Thyroid gland (tissue), 4 donors: Measurements from ENCODE around the gene SLC15A5. TPM values are rescaled to one million over a fixed set of nuclear protein-coding genes. Genes with fewer than 3 reads are reported as not detected.

ENCODE experiments used
- DNase-seq, 2 donors: peaks; one replicate each; pipeline ENCODE4 v3.0.0-alpha.2; 2019
- H3K27ac ChIP-seq, 3 donors: fragments of 200-600 bp; sonication (generic); 1 replicate in 2 of 3; 2 replicates in 1 of 3; pipeline ENCODE4 v1.5.1; 2016 to 2019; ENCODE audit warnings: mild to moderate bottlenecking in 1 of 3, moderate library complexity in 1 of 3
- H3K27me3 ChIP-seq: fragments of 200-600 bp; sonication (generic); one replicate; pipeline ENCODE4 v1.5.1; 2019
- H3K36me3 ChIP-seq, 2 donors: fragments of 200-600 bp; sonication (generic); one replicate each; pipeline ENCODE4 v1.5.1; 2016 to 2019
- H3K4me1 ChIP-seq, 2 donors: fragments of 200-600 bp; sonication (generic); one replicate each; pipeline ENCODE4 v1.5.1; 2017 to 2019
- H3K4me3 ChIP-seq, 3 donors: fragments of 200-600 bp; sonication (generic); replicated peaks in 1 of 3; 1 replicate in 2 of 3; 2 replicates in 1 of 3; pipeline ENCODE4 v1.5.1; 2016; ENCODE audit warnings: mild to moderate bottlenecking in 1 of 3
- H3K9me3 ChIP-seq: fragments of 200-600 bp; sonication (generic); one replicate; pipeline ENCODE4 v1.5.1; 2017
- CTCF ChIP-seq, 6 experiments: fragments of 200-600 bp in 3 of 6; fragments of 450-650 bp in 3 of 6; sonication (generic) in 3 of 6; IDR thresholded peaks; one replicate each; pipeline ENCODE4 v1.5.1; 2016 to 2019; ENCODE audit warnings: antibody characterized with exemption in 6 of 6, mild to moderate bottlenecking in 2 of 6, inconsistent platforms in 1 of 6, moderate library complexity in 1 of 6
- POLR2A ChIP-seq, 2 donors: fragments of 450-650 bp; IDR thresholded peaks; one replicate each; pipeline ENCODE4 v1.6.1; 2017; ENCODE audit warnings: antibody characterized with exemption in 2 of 2, mild to moderate bottlenecking in 2 of 2, moderate library complexity in 1 of 2
- WGBS, 2 donors: methylation state at CpG; one replicate each; pipeline ENCODE4 v1.1.5; 2017; 5-methylcytosine and 5-hydroxymethylcytosine counted together
- intact Hi-C: fragments of 100-400 bp; cut with DNase I; formaldehyde crosslinking; loops from one replicate; pipeline ENCODE4 v1.15.1; 2023
- total RNA-seq, 4 donors: library from RNA; depleted of rRNA; stranded (reverse); fragments of >200 nt; gene quantifications; one replicate each; pipeline ENCODE4 v1.2.3, GENCODE V29; 2016

SLC15A5 gene
- total RNA-seq, 4 donors from 2014 or later, result not detected

- Histone ChIP-seq H3K4me1 (no peaks in the 10 kb centered on the region), H3K9me3 (no peaks in the 10 kb centered on the region), H3K27me3 (no peaks in the 10 kb centered on the region), H3K36me3 (no peaks in the 10 kb centered on the region), H3K4me3 (no peak overlapping the region), H3K27ac (no peak overlapping the region)
- intact Hi-C loops, result no loop called here
- TF ChIP-seq CTCF (IDR thresholded peaks at IDR 0.05), result no peak
- no peak for TF ChIP-seq POLR2A (IDR thresholded peaks at IDR 0.05)
- no peak for DNase-seq
- 43 to 49% methylated on average over 7 of the region's 7 CpGs for WGBS, 2 donors
Measured at GRCh38 chr12:16183541-16183940, 93.9 kb downstream of the SLC15A5 start.

GRCh38 chr12:16175840-16176239 is 101.6 kb downstream of the SLC15A5 start:
- WGBS, 2 donors, result 74 to 81% methylated on average over 3 of the region's 3 CpGs
- Histone ChIP-seq H3K27me3 (no peaks in the 10 kb centered on the region), H3K36me3 (no peaks in the 10 kb centered on the region), H3K9me3 (no peaks in the 10 kb centered on the region), H3K27ac (no peak overlapping the region), H3K4me3 (no peak overlapping the region), H3K4me1 (no peaks in the 10 kb centered on the region)
- intact Hi-C loops, result no loop called here
- DNase-seq, result no peak
- TF ChIP-seq POLR2A (IDR thresholded peaks at IDR 0.05), result no peak
- no peak for TF ChIP-seq CTCF (IDR thresholded peaks at IDR 0.05)

- DNase-seq, result no peak
- H3K4me1 ChIP-seq, result no peaks in the 10 kb centered on the region
- TF ChIP-seq POLR2A (IDR thresholded peaks at IDR 0.05), result no peak
- TF ChIP-seq CTCF (IDR thresholded peaks at IDR 0.05), result no peak
- H3K9me3 ChIP-seq, result no peaks in the 10 kb centered on the region
- WGBS, 2 donors, result 90 to 92% methylated on average over 4 of the region's 4 CpGs
- no peak overlapping the region for H3K4me3 ChIP-seq
- intact Hi-C loops, result no loop called here
- H3K27me3 ChIP-seq, result no peaks in the 10 kb centered on the region
- no peaks in the 10 kb centered on the region for H3K36me3 ChIP-seq
- no peak overlapping the region for H3K27ac ChIP-seq
Measured at GRCh38 chr12:16174282-16174681, 103.2 kb downstream of the SLC15A5 start.

GRCh38 chr12:16171348-16171747 is 106.1 kb downstream of the SLC15A5 start:
- Histone ChIP-seq H3K27me3 (no peaks in the 10 kb centered on the region), H3K4me3 (no peak overlapping the region), H3K4me1 (no peaks in the 10 kb centered on the region), H3K27ac (no peak overlapping the region), H3K36me3 (no peaks in the 10 kb centered on the region), H3K9me3 (no peaks in the 10 kb centered on the region)
- intact Hi-C loops, result no loop called here
- DNase-seq, result no peak
- 89 to 91% methylated on average over 2 of the region's 2 CpGs for WGBS, 2 donors
- no peak for TF ChIP-seq POLR2A (IDR thresholded peaks at IDR 0.05)
- TF ChIP-seq CTCF (IDR thresholded peaks at IDR 0.05), result no peak

GRCh38 chr12:16168078-16168477 is 109.4 kb downstream of the SLC15A5 start:
- Histone ChIP-seq H3K27ac (no peak overlapping the region), H3K4me3 (no peak overlapping the region), H3K27me3 (no peaks in the 10 kb centered on the region), H3K4me1 (no peaks in the 10 kb centered on the region), H3K36me3 (no peaks in the 10 kb centered on the region), H3K9me3 (no peaks in the 10 kb centered on the region)
- no peak for DNase-seq
- intact Hi-C loops, result loop anchor here (10.0 kb wide), 1 partner anchor 197 kb away; no protein-coding TSS in a partner anchor
- TF ChIP-seq CTCF (IDR thresholded peaks at IDR 0.05), result no peak
- TF ChIP-seq POLR2A (IDR thresholded peaks at IDR 0.05), result no peak
- WGBS, 2 donors, result 86 to 89% methylated on average over 3 of the region's 3 CpGs
